Measurements from ENCODE around the gene TBC1D7. TPM values are rescaled to one million over a fixed set of nuclear protein-coding genes. Genes with fewer than 3 reads are reported as not detected.

The TBC1D7 gene
- total RNA-seq, 1 donor from 2014 or later: 28.7 TPM

GRCh38 chr6:13368731-13369115, 40.4 kb upstream of the TBC1D7 start:
- TF ChIP-seq, protein P1, sequence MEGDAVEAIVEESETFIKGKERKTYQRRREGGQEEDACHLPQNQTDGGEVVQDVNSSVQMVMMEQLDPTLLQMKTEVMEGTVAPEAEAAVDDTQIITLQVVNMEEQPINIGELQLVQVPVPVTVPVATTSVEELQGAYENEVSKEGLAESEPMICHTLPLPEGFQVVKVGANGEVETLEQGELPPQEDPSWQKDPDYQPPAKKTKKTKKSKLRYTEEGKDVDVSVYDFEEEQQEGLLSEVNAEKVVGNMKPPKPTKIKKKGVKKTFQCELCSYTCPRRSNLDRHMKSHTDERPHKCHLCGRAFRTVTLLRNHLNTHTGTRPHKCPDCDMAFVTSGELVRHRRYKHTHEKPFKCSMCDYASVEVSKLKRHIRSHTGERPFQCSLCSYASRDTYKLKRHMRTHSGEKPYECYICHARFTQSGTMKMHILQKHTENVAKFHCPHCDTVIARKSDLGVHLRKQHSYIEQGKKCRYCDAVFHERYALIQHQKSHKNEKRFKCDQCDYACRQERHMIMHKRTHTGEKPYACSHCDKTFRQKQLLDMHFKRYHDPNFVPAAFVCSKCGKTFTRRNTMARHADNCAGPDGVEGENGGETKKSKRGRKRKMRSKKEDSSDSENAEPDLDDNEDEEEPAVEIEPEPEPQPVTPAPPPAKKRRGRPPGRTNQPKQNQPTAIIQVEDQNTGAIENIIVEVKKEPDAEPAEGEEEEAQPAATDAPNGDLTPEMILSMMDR (conservative IDR thresholded peaks at IDR 0.05): no peak
- no peak overlapping the region for H3K4me3 Mint-ChIP-seq
- H3K36me3 Mint-ChIP-seq: no peaks in the 10 kb centered on the region
- no peak overlapping the region for H3K27ac Mint-ChIP-seq
- no peak for DNase-seq (ENCODE audit: extremely low spot score, unreplicated experiment)
- no peaks in the 10 kb centered on the region for H3K9me3 Mint-ChIP-seq
- peaks cover 45% of the 10 kb centered on the region for H3K4me1 Mint-ChIP-seq (ENCODE audit: unreplicated experiment)
- H3K27me3 Mint-ChIP-seq: no peaks in the 10 kb centered on the region

DNA sequence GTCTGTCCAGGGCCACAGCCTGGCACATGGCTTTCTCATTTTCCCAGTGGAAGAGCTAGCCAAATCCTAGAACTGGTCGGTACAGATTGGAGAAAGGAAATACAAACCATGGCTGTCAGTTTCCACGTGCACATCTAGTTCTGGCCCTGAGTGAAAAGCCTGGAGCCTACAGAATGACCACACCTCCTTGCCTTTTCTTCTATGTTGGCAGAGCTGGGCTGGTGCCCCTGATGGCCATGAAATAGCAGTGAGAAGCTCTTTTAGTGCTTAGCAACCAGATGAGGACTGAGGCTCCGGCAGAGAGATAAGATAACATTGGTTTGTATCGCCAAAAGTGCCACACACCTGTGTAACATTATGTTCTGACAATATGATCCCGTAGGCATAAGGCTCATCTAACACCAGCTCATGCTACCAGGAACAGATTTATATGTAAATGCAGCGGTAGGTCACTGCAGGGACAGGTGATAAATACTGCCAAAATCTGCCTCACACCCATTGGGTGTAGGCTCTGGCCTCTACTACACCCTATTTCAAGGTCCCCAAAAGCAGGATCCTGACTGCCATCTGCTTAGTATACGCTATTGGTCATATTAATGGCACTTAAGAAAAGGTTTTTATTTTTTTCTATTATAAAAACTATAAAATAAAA, 39.9 kb upstream of the TBC1D7 start:
- Mint-ChIP-seq H3K9me3 (no peaks in the 10 kb centered on the region), H3K4me3 (no peak overlapping the region), H3K27ac (no peak overlapping the region), H3K4me1 (ENCODE audit: unreplicated experiment) (peaks cover 40% of the 10 kb centered on the region), H3K36me3 (no peaks in the 10 kb centered on the region), H3K27me3 (no peaks in the 10 kb centered on the region)
- TF ChIP-seq, protein P1 (conservative IDR thresholded peaks at IDR 0.05): no peak
- DNase-seq (ENCODE audit: extremely low spot score, unreplicated experiment): no peak

DNA sequence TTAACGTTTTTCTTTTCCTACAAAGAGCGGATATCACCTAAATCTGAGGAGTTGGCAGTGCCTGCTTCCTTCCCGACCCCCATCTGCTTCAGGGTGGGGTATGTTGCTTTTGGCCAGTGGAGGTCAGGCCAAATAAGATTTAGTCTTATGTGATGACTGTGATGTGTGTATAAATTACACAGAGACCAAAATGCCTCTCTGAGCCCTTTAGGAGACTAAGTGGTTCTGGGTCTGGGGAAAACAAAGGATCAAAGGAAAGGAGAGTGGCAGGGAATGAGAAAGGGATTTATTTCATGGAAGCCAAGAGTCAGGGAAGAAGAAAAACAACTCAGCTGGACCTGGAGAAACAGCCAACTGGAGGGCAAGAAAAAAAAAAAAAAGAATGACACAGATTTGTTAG, 39.1 kb upstream of the TBC1D7 start:
- TF ChIP-seq, protein P1 (conservative IDR thresholded peaks at IDR 0.05): no peak
- Mint-ChIP-seq H3K4me3 (no peak overlapping the region), H3K4me1 (ENCODE audit: unreplicated experiment) (peaks cover 38% of the 10 kb centered on the region), H3K27ac (no peak overlapping the region), H3K27me3 (no peaks in the 10 kb centered on the region), H3K9me3 (no peaks in the 10 kb centered on the region), H3K36me3 (peaks cover 3% of the 10 kb centered on the region)
- DNase-seq (ENCODE audit: extremely low spot score, unreplicated experiment): no peak

DNA sequence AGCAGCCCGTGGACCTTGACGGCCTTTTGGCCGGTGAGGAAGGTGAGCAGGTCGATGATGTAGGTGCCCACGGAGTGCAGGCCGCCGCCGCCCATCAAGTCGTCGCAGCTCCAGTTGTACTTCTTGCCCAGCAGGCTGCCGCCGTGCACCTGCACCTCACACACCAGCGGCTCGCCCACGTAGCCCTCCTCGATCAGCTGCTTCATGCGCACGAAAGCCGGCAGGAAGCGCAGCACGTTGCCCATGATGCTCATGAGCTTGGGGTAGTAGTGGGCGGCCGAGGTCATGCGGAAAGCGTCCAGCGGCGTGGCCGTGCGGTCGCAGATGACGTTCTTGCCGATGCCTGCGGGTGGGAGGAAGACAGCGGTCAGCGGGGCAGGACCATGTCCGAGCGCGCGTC, 37.0 kb upstream of the TBC1D7 start:
- peaks cover 27% of the 10 kb centered on the region for H3K4me1 Mint-ChIP-seq (ENCODE audit: unreplicated experiment)
- no peaks in the 10 kb centered on the region for H3K27me3 Mint-ChIP-seq
- no peaks in the 10 kb centered on the region for H3K9me3 Mint-ChIP-seq
- H3K4me3 Mint-ChIP-seq: no peak overlapping the region
- TF ChIP-seq, protein P1 (conservative IDR thresholded peaks at IDR 0.05): no peak
- H3K36me3 Mint-ChIP-seq: peaks cover 3% of the 10 kb centered on the region
- no peak for DNase-seq (ENCODE audit: extremely low spot score, unreplicated experiment)
- no peak overlapping the region for H3K27ac Mint-ChIP-seq

DNA sequence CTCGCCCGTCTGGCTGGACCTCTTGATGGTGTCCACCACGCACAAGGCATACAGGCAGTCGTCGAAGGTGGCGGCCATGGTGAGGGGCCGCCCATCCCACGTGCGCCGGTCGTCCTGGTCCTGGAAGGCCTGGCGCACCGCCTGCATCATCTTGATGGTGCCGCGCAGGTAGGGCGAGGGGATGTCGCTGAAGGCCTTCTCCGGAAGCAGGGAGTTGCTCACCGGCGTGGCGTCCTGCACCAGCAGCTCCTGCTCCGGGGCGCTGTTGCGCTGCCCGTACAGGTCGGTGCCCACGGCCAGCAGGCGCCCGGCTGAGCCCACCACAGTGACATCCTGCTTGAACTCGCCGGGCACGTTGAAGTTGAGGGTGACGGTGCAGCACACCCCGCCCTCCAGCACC, 36.5 kb upstream of the TBC1D7 start:
- DNase-seq (ENCODE audit: extremely low spot score, unreplicated experiment): no peak
- Mint-ChIP-seq H3K4me3 (no peak overlapping the region), H3K4me1 (ENCODE audit: unreplicated experiment) (peaks cover 27% of the 10 kb centered on the region), H3K27me3 (no peaks in the 10 kb centered on the region), H3K36me3 (peaks cover 3% of the 10 kb centered on the region), H3K9me3 (no peaks in the 10 kb centered on the region), H3K27ac (no peak overlapping the region)
- TF ChIP-seq, protein P1 (conservative IDR thresholded peaks at IDR 0.05): no peak

- H3K4me1 Mint-ChIP-seq (ENCODE audit: unreplicated experiment): peaks cover 19% of the 10 kb centered on the region
- no peaks in the 10 kb centered on the region for H3K9me3 Mint-ChIP-seq
- TF ChIP-seq, protein P1 (conservative IDR thresholded peaks at IDR 0.05): no peak
- H3K27me3 Mint-ChIP-seq: no peaks in the 10 kb centered on the region
- no peak for DNase-seq (ENCODE audit: extremely low spot score, unreplicated experiment)
- peaks cover 3% of the 10 kb centered on the region for H3K36me3 Mint-ChIP-seq
- no peak overlapping the region for H3K27ac Mint-ChIP-seq
- no peak overlapping the region for H3K4me3 Mint-ChIP-seq
Observed at GRCh38 chr6:13362412-13362811, 34.1 kb upstream of the TBC1D7 start.

Data from type B pancreatic cell (in vitro differentiated cells).